ENCODE data around the gene PDGFA.

DNA sequence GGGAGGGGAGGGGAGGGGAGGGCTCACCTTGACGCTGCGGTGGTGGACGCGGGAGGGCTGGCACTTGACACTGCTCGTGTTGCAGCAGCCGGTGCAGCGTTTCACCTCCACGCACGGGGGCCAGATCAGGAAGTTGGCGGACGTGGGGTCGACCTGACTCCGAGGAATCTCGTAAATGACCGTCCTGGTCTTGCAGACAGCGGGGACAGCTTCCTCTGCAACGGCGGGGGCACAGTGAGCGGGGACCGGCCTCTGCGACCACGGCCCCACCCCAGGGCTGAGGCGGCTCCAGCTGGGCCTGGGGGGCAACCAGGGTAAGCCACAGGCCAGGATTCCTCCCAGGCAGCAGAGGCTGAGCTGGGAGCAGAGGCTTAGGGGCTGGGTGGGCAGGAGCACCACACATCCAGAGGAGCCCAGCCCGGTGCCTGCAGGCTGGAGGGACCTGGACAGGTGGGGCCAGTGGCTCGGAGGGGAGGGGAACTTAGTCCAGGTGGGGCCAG, 8.8 kb downstream of the PDGFA start:
- TF ChIP-seq, protein P1, sequence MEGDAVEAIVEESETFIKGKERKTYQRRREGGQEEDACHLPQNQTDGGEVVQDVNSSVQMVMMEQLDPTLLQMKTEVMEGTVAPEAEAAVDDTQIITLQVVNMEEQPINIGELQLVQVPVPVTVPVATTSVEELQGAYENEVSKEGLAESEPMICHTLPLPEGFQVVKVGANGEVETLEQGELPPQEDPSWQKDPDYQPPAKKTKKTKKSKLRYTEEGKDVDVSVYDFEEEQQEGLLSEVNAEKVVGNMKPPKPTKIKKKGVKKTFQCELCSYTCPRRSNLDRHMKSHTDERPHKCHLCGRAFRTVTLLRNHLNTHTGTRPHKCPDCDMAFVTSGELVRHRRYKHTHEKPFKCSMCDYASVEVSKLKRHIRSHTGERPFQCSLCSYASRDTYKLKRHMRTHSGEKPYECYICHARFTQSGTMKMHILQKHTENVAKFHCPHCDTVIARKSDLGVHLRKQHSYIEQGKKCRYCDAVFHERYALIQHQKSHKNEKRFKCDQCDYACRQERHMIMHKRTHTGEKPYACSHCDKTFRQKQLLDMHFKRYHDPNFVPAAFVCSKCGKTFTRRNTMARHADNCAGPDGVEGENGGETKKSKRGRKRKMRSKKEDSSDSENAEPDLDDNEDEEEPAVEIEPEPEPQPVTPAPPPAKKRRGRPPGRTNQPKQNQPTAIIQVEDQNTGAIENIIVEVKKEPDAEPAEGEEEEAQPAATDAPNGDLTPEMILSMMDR (IDR thresholded peaks at IDR 0.05): no peak
- TF ChIP-seq POLR2A (IDR thresholded peaks at IDR 0.05) (no peak), POLR2AphosphoS5 (IDR thresholded peaks at IDR 0.05) (no peak), EP300 (IDR thresholded peaks at IDR 0.05; ENCODE audit: low read depth) (no peak)
